ENCODE results near the gene CYB5R2.
"Not testable (repeated sequence)": the region's sequence is repeated elsewhere in the genome, so short reads cannot be mapped to it uniquely, and the experiment has no call there.

The CYB5R2 gene

DNA sequence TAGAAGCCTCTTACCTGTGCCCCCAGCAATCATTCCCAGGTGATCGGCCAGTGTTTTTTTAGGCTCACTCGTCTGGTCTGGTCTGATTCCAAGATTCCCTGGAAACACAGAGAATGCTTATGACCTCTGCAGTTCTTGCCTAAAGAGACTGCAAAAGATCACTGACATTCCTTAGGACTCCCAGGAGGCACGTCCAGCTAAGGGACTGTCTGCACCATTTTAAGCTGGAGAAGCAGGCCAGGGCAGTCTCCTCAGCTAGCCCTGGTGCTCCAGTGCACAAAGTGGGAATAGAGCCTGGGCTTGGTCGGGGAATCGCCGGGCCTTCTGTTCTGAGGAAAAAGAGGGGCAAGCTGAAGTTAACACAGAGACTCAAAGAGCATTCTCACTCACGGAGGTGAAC is 4.8 kb downstream of the CYB5R2 start:
- no peak for DNase-seq

GRCh38 chr11:7667460-7667859 is 5.8 kb downstream of the CYB5R2 start:
- DNase-seq, result no peak

GRCh38 chr11:7666292-7666866 is 6.9 kb downstream of the CYB5R2 start:
- no peak for DNase-seq

- no peak for DNase-seq
Measured at GRCh38 chr11:7665473-7666291, 7.6 kb downstream of the CYB5R2 start.

DNA sequence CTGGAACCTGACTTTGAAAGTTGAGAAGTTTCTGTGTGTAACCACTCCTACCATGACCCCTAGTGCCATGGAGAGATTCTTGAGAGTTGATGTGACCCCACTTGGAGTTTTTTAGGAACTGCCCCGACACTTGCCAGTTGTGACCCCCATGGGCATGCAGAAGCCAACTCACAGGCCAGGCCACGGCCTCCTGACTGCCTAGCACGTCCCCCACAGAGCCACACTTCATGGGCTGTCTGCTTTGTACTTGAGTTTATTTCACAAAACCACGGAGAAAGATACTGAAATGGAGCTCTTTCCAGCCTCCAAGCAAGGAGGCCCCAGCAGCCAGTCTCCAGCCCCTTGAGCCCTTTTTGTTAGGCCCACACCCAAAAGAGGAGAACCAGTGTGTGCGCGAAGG is 8.4 kb downstream of the CYB5R2 start:
- no peak for DNase-seq

DNA sequence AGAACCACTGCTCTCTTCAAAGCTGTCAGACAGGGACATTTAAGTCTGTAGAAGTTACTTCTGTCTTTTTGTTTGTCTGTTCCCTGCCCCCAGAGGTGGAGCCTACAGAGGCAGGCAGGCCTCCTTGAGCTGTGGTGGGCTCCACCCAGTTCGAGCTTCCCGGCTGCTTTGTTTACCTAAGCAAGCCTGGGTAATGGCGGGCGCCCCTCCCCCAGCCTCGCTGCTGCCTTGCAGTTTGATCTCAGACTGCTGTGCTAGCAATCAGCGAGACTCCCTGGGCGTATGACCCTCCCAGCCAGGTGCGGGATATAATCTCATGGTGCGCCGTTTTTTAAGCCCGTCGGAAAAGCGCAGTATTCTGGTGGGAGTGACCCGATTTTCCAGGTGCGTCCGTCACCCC is 9.8 kb downstream of the CYB5R2 start:
- DNase-seq, result not testable (repeated sequence)

GRCh38 chr11:7657306-7658025 is 15.8 kb downstream of the CYB5R2 start:
- DNase-seq, result no peak

DNA sequence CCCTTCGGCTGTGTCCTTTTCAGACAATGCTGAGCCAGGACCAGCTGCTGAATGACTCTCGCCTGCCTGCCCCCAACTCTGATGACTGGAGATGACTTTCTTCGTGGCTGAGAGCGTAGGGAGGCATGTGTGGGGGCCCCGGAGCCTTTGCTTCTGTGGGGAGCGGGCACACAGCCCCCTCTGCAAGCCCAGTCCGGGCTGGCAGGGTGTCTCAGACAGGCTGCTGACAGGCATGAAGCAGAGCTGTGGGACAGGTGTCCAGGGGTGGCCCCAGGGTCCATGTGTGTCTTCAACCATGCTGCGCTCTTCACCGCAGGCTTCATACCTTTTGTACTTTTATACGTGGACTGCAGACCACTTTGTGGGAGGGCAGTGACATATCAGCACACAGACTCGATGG is 16.6 kb downstream of the CYB5R2 start:
- no peak for DNase-seq

- DNase-seq, result no peak
Measured at GRCh38 chr11:7655253-7656217, 17.8 kb downstream of the CYB5R2 start.

DNA sequence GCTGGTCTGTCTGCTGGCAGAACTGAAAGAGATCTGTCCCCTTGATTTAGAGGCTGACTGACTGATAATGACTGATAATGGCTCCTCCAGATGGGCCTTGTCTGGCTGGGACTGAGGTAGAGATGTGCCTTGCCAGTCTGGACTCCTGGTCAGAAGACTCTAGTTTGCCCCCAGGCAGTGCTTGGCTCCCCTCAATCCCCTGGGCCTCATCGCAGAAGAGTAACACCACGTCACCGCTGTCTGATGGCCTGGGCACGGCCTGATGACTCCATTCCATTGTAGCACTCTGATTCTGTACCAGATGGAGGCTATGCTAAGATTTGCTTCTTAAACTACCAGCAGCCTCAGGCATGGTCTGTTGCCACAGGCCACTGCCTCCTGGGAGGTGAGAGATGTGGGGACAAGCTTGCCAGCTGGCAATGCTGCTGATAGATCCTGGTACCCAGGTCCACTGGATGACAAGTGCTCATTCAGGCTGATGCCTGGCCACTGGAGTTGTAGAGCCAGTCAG is 19.1 kb downstream of the CYB5R2 start:
- DNase-seq, result no peak

DNA sequence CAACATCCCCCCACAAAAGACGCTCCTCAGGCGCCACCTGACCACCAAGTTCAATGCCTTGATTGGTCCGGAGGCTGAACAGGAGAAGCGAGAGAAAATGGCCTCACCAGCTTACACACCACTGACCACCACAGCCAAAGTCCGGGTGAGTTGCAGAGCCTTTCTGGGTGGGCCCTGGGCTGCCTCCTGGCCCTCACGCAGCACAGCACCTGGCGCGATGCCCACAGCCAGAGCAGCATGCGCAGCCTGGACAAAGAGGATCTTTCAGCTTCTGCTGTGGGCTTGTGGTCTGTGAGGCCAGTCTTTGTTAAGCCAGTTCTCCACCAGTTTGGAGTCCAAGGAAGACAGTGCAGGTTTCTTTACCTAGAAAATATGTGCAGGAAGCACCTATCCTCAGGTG is 21.6 kb downstream of the CYB5R2 start:
- DNase-seq, result no peak

DNA sequence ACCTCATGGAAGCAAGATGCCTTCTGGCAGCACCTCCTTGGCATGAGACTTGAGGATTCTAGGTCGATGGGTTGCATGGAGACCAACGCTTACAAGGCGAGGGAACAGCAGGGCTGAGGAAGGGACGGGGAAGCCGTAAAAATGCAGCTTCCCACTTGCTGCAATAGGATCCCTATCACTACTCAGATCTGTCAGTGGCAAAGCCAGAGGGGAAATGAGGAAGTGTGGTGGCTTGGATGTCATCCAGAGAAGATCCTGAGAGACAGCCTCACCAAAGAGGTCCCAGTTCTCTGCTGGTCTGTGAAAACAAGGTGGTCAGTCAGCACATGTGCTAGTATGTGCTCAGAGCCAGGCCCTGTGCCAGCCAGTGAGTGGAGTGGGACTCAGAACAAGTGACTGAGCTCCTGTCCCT is 22.2 kb downstream of the CYB5R2 start:
- DNase-seq, result no peak

DNA sequence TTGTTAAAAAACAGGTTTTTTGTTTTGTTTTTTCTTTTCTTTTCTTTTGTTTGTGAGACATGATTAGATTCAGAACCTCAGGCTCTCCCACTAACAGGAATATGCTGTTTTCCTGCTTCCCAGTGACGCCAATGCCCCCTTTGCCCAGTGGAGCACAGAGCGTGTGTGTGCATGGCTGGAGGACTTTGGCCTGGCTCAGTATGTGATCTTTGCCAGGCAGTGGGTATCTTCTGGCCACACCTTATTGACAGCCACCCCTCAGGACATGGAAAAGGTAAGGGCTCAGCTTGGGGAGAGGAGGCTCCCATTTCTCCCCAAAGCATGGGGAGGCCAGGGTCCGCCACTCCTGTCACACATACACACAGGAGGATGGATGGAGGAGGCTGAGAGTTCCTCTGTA is 25.0 kb downstream of the CYB5R2 start:
- no peak for DNase-seq

GRCh38 chr11:7646866-7647265 is 26.4 kb downstream of the CYB5R2 start:
- DNase-seq, result no peak

DNA sequence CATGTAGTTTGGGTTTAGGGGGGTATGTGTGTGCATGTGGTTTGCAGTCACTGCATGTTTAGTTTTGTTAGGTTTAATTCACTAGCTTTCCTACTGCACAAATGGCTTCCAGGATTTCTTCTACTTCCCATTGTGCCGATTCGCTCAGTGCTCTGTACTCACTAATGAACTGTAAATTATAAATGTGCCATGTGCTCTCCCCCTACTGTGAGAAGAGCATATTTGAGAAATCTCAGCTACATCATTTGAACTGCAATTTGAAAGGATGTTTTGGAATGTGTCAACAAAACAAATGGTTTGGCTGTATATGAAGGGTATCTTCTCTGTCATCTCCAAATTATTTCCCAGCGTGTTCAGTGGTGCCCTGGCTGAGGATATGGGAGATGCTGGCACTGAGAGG is 28.1 kb downstream of the CYB5R2 start:
- DNase-seq, result no peak

- no peak for DNase-seq
Measured at GRCh38 chr11:7643314-7643713, 30.0 kb downstream of the CYB5R2 start.

GRCh38 chr11:7642747-7643146 is 30.6 kb downstream of the CYB5R2 start:
- DNase-seq, result no peak

DNA sequence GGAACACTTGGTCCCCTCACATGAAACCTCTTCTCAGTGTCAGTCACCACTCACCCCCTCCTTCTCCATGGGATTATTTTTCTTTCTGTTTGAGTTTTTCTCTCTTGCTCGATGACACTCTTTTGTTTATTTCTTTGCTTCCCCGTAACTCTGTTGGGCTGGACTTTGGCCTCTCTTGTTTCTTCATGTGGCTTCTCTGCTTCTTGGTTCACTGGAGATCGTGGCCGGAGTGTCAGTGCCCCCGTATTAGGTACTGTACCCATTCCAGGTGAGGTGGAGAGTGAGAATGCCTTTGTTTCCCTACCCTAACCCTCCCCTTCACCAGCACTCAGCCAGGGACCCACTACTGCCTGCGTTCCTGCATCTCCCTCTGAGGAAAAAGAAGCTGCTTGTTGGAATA is 32.5 kb downstream of the CYB5R2 start:
- DNase-seq, result no peak

DNA sequence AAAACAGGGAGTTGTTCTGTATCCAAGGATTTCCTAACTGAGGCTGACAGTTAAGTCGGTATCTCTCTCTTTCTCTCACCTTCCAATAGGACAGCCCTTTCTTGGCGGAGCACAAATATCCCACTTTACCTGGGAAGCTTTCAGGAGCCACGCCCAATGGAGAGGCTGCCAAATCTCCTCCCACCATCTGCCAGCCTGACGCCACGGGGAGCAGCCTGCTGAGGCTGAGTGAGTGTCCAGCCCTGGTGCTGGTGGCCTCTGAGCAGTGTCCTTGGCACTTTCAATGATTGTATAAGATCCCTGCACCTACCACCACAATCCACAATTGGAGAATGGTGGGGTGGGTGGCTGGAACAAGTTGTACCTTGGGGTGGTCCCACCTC is 33.7 kb downstream of the CYB5R2 start:
- no peak for DNase-seq

DNA sequence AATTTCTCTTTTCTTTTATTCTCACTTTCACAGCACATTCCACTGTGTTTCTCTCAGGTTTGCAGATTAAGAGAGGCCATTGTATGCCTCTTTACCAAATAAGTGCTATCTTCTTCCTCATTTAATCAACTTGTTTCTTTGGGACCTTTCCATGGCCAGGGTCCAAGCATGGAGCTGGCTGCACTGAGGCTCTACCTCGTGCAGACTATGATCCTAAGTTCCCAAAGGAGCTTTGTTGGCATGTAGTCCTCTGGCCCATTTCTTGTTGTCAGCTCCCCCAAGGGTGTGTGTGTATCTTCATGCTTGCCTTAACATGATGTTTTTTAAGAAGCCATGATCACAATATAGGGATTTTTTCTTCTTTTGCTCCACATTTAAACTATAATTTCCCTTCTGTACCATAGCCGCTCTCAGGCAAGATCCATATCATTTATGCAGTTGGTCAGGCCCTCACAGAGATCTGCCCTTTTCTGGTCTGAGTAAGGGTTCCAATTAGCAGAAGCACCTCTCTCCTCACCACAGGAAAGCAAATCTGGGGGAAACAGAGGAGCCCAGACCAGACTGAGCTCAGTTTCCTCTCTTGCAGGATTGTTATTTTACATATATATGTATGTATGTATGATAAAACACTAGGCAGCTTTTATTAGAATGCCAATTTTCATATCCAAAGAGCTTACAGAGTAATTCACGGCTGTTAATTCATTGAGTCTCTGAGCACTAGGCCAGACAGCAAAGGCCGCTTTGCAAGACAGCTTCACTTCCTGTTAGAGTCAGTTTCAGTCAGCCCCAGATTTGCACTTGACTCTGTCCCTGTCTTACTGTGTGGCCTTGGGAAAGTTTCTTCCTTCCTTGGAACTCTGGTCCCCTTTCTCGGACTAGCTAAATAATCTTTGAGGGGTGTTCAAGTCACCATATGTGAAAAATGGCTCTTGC is 34.3 kb downstream of the CYB5R2 start:
- no peak for DNase-seq

GRCh38 chr11:7637447-7638157 is 35.7 kb downstream of the CYB5R2 start:
- no peak for DNase-seq

All from NCI-H1694 treated with DMSO at 0.1 percent for 48 hours (cell line).